Measurements from ENCODE around the gene TMEM231.

TMEM231 gene

GRCh38 chr16:75537776-75538175, 18.3 kb downstream of the TMEM231 start:
- CTCF ChIA-PET, result no interaction called here
- POLR2A ChIA-PET, result no interaction called here
- TF ChIP-seq FOXK2 (IDR thresholded peaks at IDR 0.05), result no peak
- TF ChIP-seq NFRKB (IDR thresholded peaks at IDR 0.05), result no peak
- TF ChIP-seq CTBP1 (IDR thresholded peaks at IDR 0.05; ENCODE audit: borderline replicate concordance), result no peak
- TF ChIP-seq HDGF (IDR thresholded peaks at IDR 0.05; ENCODE audit: borderline replicate concordance), result no peak
- no peak for TF ChIP-seq ZNF384 (IDR thresholded peaks at IDR 0.05)
- TF ChIP-seq SUZ12 (IDR thresholded peaks at IDR 0.05), result no peak
- no peak for TF ChIP-seq FOXA1 (IDR thresholded peaks at IDR 0.05)
- TF ChIP-seq L3MBTL2 (conservative IDR thresholded peaks at IDR 0.05), result no peak
- no peak for DNase-seq (ENCODE audit: extremely low spot score)

GRCh38 chr16:75535901-75536300, 20.2 kb downstream of the TMEM231 start, which contains the start of gene CHST5:
TSS of gene CHST5 (minus strand) at chr16:75536108. CDS start at chr16:75530384, 5,724 bp downstream.
- CTCF ChIA-PET, result interaction anchor here (0.6 to 0.9 kb wide), 2 partner anchors 18 to 235 kb away, joined by 3 read pairs; no protein-coding TSS in a partner anchor
- POLR2A ChIA-PET, result no interaction called here
- TF ChIP-seq SUZ12 (IDR thresholded peaks at IDR 0.05) (no peak), ELF4 (IDR thresholded peaks at IDR 0.05) (no peak), CTBP1 (IDR thresholded peaks at IDR 0.05; ENCODE audit: borderline replicate concordance) (no peak), L3MBTL2 (conservative IDR thresholded peaks at IDR 0.05) (no peak), ARNT (IDR thresholded peaks at IDR 0.05) (no peak), LEF1 (IDR thresholded peaks at IDR 0.05; ENCODE audit: borderline replicate concordance) (no peak), BHLHE40 (IDR thresholded peaks at IDR 0.05; ENCODE audit: borderline replicate concordance) (no peak), FOXM1 (IDR thresholded peaks at IDR 0.05; ENCODE audit: borderline replicate concordance) (no peak), PKNOX1 (IDR thresholded peaks at IDR 0.05) (no peak), NFRKB (IDR thresholded peaks at IDR 0.05) (no peak), FOXA1 (IDR thresholded peaks at IDR 0.05) (no peak), FOXK2 (IDR thresholded peaks at IDR 0.05) (no peak)
- no peak for DNase-seq (ENCODE audit: extremely low spot score)

GRCh38 chr16:75535211-75535843, 20.7 kb downstream of the TMEM231 start:
- no peak for TF ChIP-seq ZNF384 (IDR thresholded peaks at IDR 0.05)
- TF ChIP-seq TARDBP (IDR thresholded peaks at IDR 0.05), result no peak
- no peak for TF ChIP-seq SP1 (IDR thresholded peaks at IDR 0.05)
- no peak for TF ChIP-seq HDGF (IDR thresholded peaks at IDR 0.05; ENCODE audit: borderline replicate concordance)
- TF ChIP-seq LEF1 (IDR thresholded peaks at IDR 0.05; ENCODE audit: borderline replicate concordance), result no peak
- no peak for DNase-seq (ENCODE audit: extremely low spot score)
- ChIA-PET POLR2A (interaction anchor here (0.8 kb wide), 1 partner anchor 30 kb away, joined by 5 read pairs; no protein-coding TSS in a partner anchor), CTCF (interaction anchor here (0.6 to 0.9 kb wide), 2 partner anchors 11 to 17 kb away, joined by 3 to 4 read pairs; no protein-coding TSS in a partner anchor)

GRCh38 chr16:75534560-75535205, 21.4 kb downstream of the TMEM231 start:
- no peak for TF ChIP-seq HDGF (IDR thresholded peaks at IDR 0.05; ENCODE audit: borderline replicate concordance)
- TF ChIP-seq L3MBTL2 (conservative IDR thresholded peaks at IDR 0.05), result no peak
- no peak for TF ChIP-seq CTBP1 (IDR thresholded peaks at IDR 0.05; ENCODE audit: borderline replicate concordance)
- no peak for TF ChIP-seq ZNF384 (IDR thresholded peaks at IDR 0.05)
- no peak for TF ChIP-seq PKNOX1 (IDR thresholded peaks at IDR 0.05)
- TF ChIP-seq SP1 (IDR thresholded peaks at IDR 0.05), result no peak
- no peak for TF ChIP-seq BHLHE40 (IDR thresholded peaks at IDR 0.05; ENCODE audit: borderline replicate concordance)
- TF ChIP-seq ARNT (IDR thresholded peaks at IDR 0.05), result no peak
- TF ChIP-seq FOXK2 (IDR thresholded peaks at IDR 0.05), result no peak
- TF ChIP-seq LEF1 (IDR thresholded peaks at IDR 0.05; ENCODE audit: borderline replicate concordance), result no peak
- no peak for TF ChIP-seq SUZ12 (IDR thresholded peaks at IDR 0.05)
- TF ChIP-seq TARDBP (IDR thresholded peaks at IDR 0.05), result no peak
- no peak for TF ChIP-seq ELF4 (IDR thresholded peaks at IDR 0.05)
- no peak for TF ChIP-seq FOXM1 (IDR thresholded peaks at IDR 0.05; ENCODE audit: borderline replicate concordance)
- POLR2A ChIA-PET, result interaction anchor here (0.8 kb wide), 1 partner anchor 31 kb away, joined by 5 read pairs; no protein-coding TSS in a partner anchor
- CTCF ChIA-PET, result interaction anchor here (0.6 to 0.9 kb wide), 3 partner anchors 10 to 91 kb away, joined by 3 to 5 read pairs (median 4); no protein-coding TSS in a partner anchor

GRCh38 chr16:75532791-75533190, 23.3 kb downstream of the TMEM231 start:
- DNase-seq (ENCODE audit: extremely low spot score), result no peak
- TF ChIP-seq L3MBTL2 (conservative IDR thresholded peaks at IDR 0.05) (no peak), SP1 (IDR thresholded peaks at IDR 0.05) (no peak), NFRKB (IDR thresholded peaks at IDR 0.05) (no peak), ELF4 (IDR thresholded peaks at IDR 0.05) (no peak), ZNF384 (IDR thresholded peaks at IDR 0.05) (no peak), FOXA1 (IDR thresholded peaks at IDR 0.05) (no peak), LEF1 (IDR thresholded peaks at IDR 0.05; ENCODE audit: borderline replicate concordance) (no peak), TARDBP (IDR thresholded peaks at IDR 0.05) (no peak), ARNT (IDR thresholded peaks at IDR 0.05) (no peak), SUZ12 (IDR thresholded peaks at IDR 0.05) (no peak), FOXM1 (IDR thresholded peaks at IDR 0.05; ENCODE audit: borderline replicate concordance) (no peak), HDGF (IDR thresholded peaks at IDR 0.05; ENCODE audit: borderline replicate concordance) (no peak), PKNOX1 (IDR thresholded peaks at IDR 0.05) (no peak)
- ChIA-PET CTCF (interaction anchor here (1.1 kb wide), 1 partner anchor 15 kb away, joined by 3 read pairs; no protein-coding TSS in a partner anchor), POLR2A (interaction anchor here (1.5 kb wide), 1 partner anchor 16 kb away, joined by 5 read pairs; no protein-coding TSS in a partner anchor)

More at GRCh38 chr16:75534560-75535205, 21.4 kb downstream of the TMEM231 start:
- no peak for DNase-seq (ENCODE audit: extremely low spot score)
